HepG2 (cell line): ENCODE results near the gene ATP8B2. TPM values are rescaled to one million over a fixed set of nuclear protein-coding genes. Genes with fewer than 3 reads are reported as not detected.

ENCODE experiments used
- FOXA1 ChIP-seq, 2 experiments: fragments of 450-650 bp in 1 of 2; sonication (generic) in 1 of 2; formaldehyde crosslinking in 1 of 2; IDR thresholded peaks; 2 replicates each; pipeline versions ENCODE4 v1.4.0 to v1.6.1; 2016 to 2020; ENCODE audit warnings: missing genetic modification reagents in 1 of 2
- FOXP1 ChIP-seq, 2 experiments: fragments of 450-650 bp in 1 of 2; IDR thresholded peaks; 2 replicates each; pipeline ENCODE4 v1.6.1; 2017 to 2018; ENCODE audit warnings: antibody characterized with exemption in 1 of 2
- MED1 ChIP-seq: sonication (generic); formaldehyde crosslinking; IDR thresholded peaks from 2 replicates; pipeline ENCODE4 v1.4.0; 2020; ENCODE audit warnings: missing genetic modification reagents
- NR3C1 ChIP-seq: sonication (generic); formaldehyde crosslinking; IDR thresholded peaks from 2 replicates; pipeline ENCODE4 v1.4.0; 2020; ENCODE audit warnings: missing genetic modification reagents
- PTBP1 ChIP-seq: fragments of 200-400 bp; formaldehyde crosslinking; IDR thresholded peaks from 2 replicates; pipeline ENCODE4 v1.6.1; 2018; ENCODE audit warnings: low read length, low read depth; ENCODE audit not compliant: poor library complexity, severe bottlenecking
- TGIF2 ChIP-seq: IDR thresholded peaks from 2 replicates; pipeline ENCODE4 v1.6.1; 2016; ENCODE audit warnings: control low read depth, missing compliant biosample characterization
- TMF1 ChIP-seq: sonication (generic); formaldehyde crosslinking; IDR thresholded peaks from 2 replicates; pipeline ENCODE4 v1.8.1; 2022; ENCODE audit warnings: low read depth, missing genetic modification reagents
- ZBTB1 ChIP-seq: sonication (generic); formaldehyde crosslinking; IDR thresholded peaks from 2 replicates; pipeline ENCODE4 v1.4.0; 2020; ENCODE audit warnings: missing genetic modification reagents, borderline replicate concordance
- ZFP41 ChIP-seq: sonication (generic); formaldehyde crosslinking; IDR thresholded peaks from 2 replicates; pipeline ENCODE4 v1.4.0; 2020; ENCODE audit warnings: mild to moderate bottlenecking, missing genetic modification reagents, borderline replicate concordance
- ZNF598 ChIP-seq: sonication (generic); formaldehyde crosslinking; IDR thresholded peaks from 2 replicates; pipeline ENCODE4 v1.5.1; 2020; ENCODE audit warnings: mild to moderate bottlenecking, missing genetic modification reagents, borderline replicate concordance
- ZNF780A ChIP-seq: sonication (generic); formaldehyde crosslinking; IDR thresholded peaks from 2 replicates; pipeline ENCODE4 v1.8.0; 2022; ENCODE audit warnings: mild to moderate bottlenecking, missing genetic modification reagents, moderate library complexity
- polyA plus RNA-seq, 8 experiments: library from polyadenylated mRNA; depleted of rRNA in 3 of 8; stranded (reverse) in 7 of 8; unstranded in 1 of 8; fragments of >200 nt; fragmentation: Illumina TruSeq in 4 of 8; extraction: Trizol in 4 of 8; gene quantifications; 2 replicates each; pipeline versions ENCODE4 v1.2.1 to v1.2.3, GENCODE V29; 2011 to 2016; ENCODE audit warnings: low read depth in 4 of 8, missing spikeins in 1 of 8, mixed read lengths in 1 of 8; ENCODE audit not compliant: insufficient read depth in 1 of 8
- total RNA-seq, 5 experiments: library from RNA; depleted of rRNA; stranded (reverse); fragments of >200 nt; fragmentation: Illumina TruSeq; extraction: Trizol; gene quantifications; 2 replicates each; pipeline ENCODE4 v1.2.3, GENCODE V29; 2016; ENCODE audit warnings: low read depth in 1 of 5
- TF ChIP-seq, protein P1 (sequence below): IDR thresholded peaks from 2 replicates; pipeline ENCODE4 v1.6.1; 2016
- TF ChIP-seq, protein P2 (sequence below): sonication (generic); formaldehyde crosslinking; IDR thresholded peaks from 2 replicates; pipeline ENCODE4 v1.4.0; 2020; ENCODE audit warnings: missing genetic modification reagents
- TF ChIP-seq, protein P3 (sequence below): sonication (generic); formaldehyde crosslinking; IDR thresholded peaks from 2 replicates; pipeline ENCODE4 v1.4.0; 2020; ENCODE audit warnings: missing genetic modification reagents, borderline replicate concordance
- TF ChIP-seq, protein P4 (sequence below): sonication (generic); formaldehyde crosslinking; IDR thresholded peaks from 2 replicates; pipeline ENCODE4 v1.5.1; 2020; ENCODE audit warnings: mild to moderate bottlenecking, missing genetic modification reagents
- TF ChIP-seq, protein P5 (sequence below): sonication (generic); formaldehyde crosslinking; IDR thresholded peaks from 2 replicates; pipeline ENCODE4 v1.9.0; 2021; ENCODE audit warnings: missing genetic modification reagents, borderline replicate concordance

Gene ATP8B2
- total and polyA plus RNA-seq, 2 of the 13 experiments (the other 11 are each of a cell fraction or from before 2014, with no cell fraction given) = 20.4 to 39.3 TPM

DNA sequence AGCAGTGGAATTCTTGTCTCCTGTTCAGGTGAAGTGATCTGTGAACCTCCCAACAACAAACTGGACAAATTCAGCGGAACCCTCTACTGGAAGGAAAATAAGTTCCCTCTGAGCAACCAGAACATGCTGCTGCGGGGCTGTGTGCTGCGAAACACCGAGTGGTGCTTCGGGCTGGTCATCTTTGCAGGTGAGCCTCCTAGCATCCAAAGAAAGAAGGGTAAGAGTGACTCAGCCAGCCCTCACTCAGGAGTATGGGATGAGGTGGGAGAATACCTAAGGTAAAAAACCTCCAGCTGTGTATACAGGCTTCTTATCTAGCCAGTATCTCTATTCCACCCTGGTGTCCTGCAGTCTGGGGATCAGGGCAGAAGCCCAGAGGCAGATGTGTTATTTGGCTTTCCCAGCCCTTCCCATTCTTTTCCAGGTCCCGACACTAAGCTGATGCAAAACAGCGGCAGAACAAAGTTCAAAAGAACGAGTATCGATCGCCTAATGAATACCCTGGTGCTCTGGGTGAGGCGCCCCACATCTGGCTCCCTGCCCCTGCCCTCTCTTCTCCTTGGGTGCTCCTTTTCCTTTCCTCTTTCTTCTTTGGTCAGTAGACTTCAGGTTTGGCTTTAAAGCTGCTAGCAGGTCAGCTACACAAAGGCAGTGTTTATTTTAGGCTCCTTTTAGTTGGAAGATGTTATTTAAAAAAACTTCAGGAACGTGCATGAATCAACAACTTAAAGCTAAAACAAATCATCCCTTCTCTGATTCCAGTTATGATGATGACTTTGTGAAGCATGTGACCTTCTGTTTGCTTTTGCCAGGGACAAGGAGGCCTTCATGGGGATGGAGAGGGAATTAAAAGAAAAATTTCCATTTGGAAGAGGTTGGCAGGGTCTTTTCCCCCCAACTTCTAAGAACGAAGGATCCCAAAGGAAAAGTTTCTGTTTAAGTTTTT lies 9.0 kb downstream of the ATP8B2 start (continued):
- TF ChIP-seq ZFP41 (CRISPR knock-in tag) (no peak), FOXA1 (IDR thresholded peaks at IDR 0.05) (no peak), FOXA1 (CRISPR knock-in tag; IDR thresholded peaks at IDR 0.05) (no peak; the same call in 1 of the 2 replicates), ZBTB1 (no peak), TMF1 (CRISPR knock-in tag) (no peak), PTBP1 (no peak), MED1 (CRISPR knock-in tag) (peak; percentile 72), FOXP1 (IDR thresholded peaks at IDR 0.05) (no peak), FOXP1 (CRISPR knock-in tag; IDR thresholded peaks at IDR 0.05) (peak; percentile 57; the same call in 1 of the 2 replicates), TGIF2 (0 out of 2 replicates have a peak, but pooled peaks have one; percentile 40), ZNF780A (no peak), NR3C1 (CRISPR knock-in tag) (no peak), ZNF598 (CRISPR knock-in tag) (no peak)
- TF ChIP-seq, protein P1, sequence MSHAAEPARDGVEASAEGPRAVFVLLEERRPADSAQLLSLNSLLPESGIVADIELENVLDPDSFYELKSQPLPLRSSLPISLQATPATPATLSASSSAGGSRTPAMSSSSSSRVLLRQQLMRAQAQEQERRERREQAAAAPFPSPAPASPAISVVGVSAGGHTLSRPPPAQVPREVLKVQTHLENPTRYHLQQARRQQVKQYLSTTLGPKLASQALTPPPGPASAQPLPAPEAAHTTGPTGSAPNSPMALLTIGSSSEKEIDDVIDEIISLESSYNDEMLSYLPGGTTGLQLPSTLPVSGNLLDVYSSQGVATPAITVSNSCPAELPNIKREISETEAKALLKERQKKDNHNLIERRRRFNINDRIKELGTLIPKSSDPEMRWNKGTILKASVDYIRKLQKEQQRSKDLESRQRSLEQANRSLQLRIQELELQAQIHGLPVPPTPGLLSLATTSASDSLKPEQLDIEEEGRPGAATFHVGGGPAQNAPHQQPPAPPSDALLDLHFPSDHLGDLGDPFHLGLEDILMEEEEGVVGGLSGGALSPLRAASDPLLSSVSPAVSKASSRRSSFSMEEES (CRISPR knock-in tag) = peak; percentile 58; the same call in 1 of the 2 replicates
- TF ChIP-seq, protein P2, sequence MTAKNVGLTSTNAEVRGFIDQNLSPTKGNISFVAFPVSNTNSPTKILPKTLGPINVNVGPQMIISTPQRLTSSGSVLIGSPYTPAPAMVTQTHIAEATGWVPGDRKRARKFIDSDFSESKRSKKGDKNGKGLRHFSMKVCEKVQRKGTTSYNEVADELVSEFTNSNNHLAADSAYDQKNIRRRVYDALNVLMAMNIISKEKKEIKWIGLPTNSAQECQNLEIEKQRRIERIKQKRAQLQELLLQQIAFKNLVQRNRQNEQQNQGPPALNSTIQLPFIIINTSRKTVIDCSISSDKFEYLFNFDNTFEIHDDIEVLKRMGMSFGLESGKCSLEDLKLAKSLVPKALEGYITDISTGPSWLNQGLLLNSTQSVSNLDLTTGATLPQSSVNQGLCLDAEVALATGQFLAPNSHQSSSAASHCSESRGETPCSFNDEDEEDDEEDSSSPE = peak; percentile 29; the same call in 1 of the 2 replicates
- TF ChIP-seq, protein P3, sequence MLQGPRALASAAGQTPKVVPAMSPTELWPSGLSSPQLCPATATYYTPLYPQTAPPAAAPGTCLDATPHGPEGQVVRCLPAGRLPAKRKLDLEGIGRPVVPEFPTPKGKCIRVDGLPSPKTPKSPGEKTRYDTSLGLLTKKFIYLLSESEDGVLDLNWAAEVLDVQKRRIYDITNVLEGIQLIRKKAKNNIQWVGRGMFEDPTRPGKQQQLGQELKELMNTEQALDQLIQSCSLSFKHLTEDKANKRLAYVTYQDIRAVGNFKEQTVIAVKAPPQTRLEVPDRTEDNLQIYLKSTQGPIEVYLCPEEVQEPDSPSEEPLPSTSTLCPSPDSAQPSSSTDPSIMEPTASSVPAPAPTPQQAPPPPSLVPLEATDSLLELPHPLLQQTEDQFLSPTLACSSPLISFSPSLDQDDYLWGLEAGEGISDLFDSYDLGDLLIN = no peak
- TF ChIP-seq, protein P4, sequence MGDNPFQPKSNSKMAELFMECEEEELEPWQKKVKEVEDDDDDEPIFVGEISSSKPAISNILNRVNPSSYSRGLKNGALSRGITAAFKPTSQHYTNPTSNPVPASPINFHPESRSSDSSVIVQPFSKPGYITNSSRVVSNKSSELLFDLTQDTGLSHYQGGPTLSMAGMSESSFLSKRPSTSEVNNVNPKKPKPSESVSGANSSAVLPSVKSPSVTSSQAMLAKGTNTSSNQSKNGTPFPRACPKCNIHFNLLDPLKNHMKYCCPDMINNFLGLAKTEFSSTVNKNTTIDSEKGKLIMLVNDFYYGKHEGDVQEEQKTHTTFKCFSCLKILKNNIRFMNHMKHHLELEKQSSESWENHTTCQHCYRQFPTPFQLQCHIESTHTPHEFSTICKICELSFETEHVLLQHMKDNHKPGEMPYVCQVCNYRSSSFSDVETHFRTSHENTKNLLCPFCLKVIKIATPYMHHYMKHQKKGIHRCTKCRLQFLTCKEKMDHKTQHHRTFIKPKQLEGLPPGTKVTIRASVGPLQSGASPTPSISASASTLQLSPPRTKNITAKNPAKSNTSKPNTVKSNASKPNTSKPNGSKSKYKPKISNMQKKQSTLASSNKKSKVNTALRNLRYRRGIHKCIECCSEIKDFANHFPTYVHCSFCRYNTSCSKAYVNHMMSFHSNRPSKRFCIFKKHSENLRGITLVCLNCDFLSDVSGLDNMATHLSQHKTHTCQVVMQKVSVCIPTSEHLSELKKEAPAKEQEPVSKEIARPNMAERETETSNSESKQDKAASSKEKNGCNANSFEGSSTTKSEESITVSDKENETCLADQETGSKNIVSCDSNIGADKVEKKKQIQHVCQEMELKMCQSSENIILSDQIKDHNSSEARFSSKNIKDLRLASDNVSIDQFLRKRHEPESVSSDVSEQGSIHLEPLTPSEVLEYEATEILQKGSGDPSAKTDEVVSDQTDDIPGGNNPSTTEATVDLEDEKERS (CRISPR knock-in tag) = peak; percentile 59; the same call in 1 of the 2 replicates
- TF ChIP-seq, protein P5, sequence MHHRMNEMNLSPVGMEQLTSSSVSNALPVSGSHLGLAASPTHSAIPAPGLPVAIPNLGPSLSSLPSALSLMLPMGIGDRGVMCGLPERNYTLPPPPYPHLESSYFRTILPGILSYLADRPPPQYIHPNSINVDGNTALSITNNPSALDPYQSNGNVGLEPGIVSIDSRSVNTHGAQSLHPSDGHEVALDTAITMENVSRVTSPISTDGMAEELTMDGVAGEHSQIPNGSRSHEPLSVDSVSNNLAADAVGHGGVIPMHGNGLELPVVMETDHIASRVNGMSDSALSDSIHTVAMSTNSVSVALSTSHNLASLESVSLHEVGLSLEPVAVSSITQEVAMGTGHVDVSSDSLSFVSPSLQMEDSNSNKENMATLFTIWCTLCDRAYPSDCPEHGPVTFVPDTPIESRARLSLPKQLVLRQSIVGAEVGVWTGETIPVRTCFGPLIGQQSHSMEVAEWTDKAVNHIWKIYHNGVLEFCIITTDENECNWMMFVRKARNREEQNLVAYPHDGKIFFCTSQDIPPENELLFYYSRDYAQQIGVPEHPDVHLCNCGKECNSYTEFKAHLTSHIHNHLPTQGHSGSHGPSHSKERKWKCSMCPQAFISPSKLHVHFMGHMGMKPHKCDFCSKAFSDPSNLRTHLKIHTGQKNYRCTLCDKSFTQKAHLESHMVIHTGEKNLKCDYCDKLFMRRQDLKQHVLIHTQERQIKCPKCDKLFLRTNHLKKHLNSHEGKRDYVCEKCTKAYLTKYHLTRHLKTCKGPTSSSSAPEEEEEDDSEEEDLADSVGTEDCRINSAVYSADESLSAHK (CRISPR knock-in tag) = no peak
